HepG2 (cell line): ENCODE data around the gene PEX11B. TPM values are rescaled to one million over a fixed set of nuclear protein-coding genes. Genes with fewer than 3 reads are reported as not detected.

Source experiments
- HOXA5 ChIP-seq: sonication (generic); formaldehyde crosslinking; IDR thresholded peaks from 2 replicates; pipeline ENCODE4 v1.4.0; 2020; ENCODE audit warnings: missing genetic modification reagents
- PCBP1 ChIP-seq: fragments of 200-400 bp; formaldehyde crosslinking; IDR thresholded peaks from 2 replicates; pipeline ENCODE4 v1.6.1; 2017; ENCODE audit warnings: mild to moderate bottlenecking, low read depth, low read length, borderline replicate concordance
- SMAD1 ChIP-seq: sonication (generic); formaldehyde crosslinking; IDR thresholded peaks from 2 replicates; pipeline ENCODE4 v1.4.0; 2020; ENCODE audit warnings: missing genetic modification reagents, low read depth, mild to moderate bottlenecking, borderline replicate concordance
- SRY ChIP-seq: sonication (generic); formaldehyde crosslinking; IDR thresholded peaks from 2 replicates; pipeline ENCODE4 v1.8.0; 2022; ENCODE audit warnings: mild to moderate bottlenecking, missing genetic modification reagents
- TCF7L2 ChIP-seq: IDR thresholded peaks from 2 replicates; pipeline ENCODE4 v1.6.1; 2011; ENCODE audit warnings: mild to moderate bottlenecking, low read depth, low read length, moderate library complexity
- ZNF430 ChIP-seq: sonication (generic); formaldehyde crosslinking; IDR thresholded peaks from 2 replicates; pipeline ENCODE4 v1.9.0; 2021; ENCODE audit warnings: mild to moderate bottlenecking, missing genetic modification reagents
- ZNF589 ChIP-seq: sonication (generic); formaldehyde crosslinking; conservative IDR thresholded peaks from 2 replicates; pipeline ENCODE4 v1.8.0; 2022; ENCODE audit warnings: mild to moderate bottlenecking, moderate library complexity, missing genetic modification reagents
- ZNF720 ChIP-seq: sonication (generic); formaldehyde crosslinking; IDR thresholded peaks from 2 replicates; pipeline ENCODE4 v1.4.0; 2020; ENCODE audit warnings: missing genetic modification reagents
- ZNF788 ChIP-seq: sonication (generic); formaldehyde crosslinking; IDR thresholded peaks from 2 replicates; pipeline ENCODE4 v1.5.0; 2020; ENCODE audit warnings: mild to moderate bottlenecking, missing genetic modification reagents, borderline replicate concordance
- ZNF816 ChIP-seq: sonication (generic); formaldehyde crosslinking; IDR thresholded peaks from 2 replicates; pipeline ENCODE4 v1.8.0; 2022; ENCODE audit warnings: missing genetic modification reagents, mild to moderate bottlenecking, borderline replicate concordance
- polyA plus RNA-seq, 8 experiments: library from polyadenylated mRNA; depleted of rRNA in 3 of 8; stranded (reverse) in 7 of 8; unstranded in 1 of 8; fragments of >200 nt; fragmentation: Illumina TruSeq in 4 of 8; extraction: Trizol in 4 of 8; gene quantifications; 2 replicates each; pipeline versions ENCODE4 v1.2.1 to v1.2.3, GENCODE V29; 2011 to 2016; ENCODE audit warnings: low read depth in 4 of 8, missing spikeins in 1 of 8, mixed read lengths in 1 of 8; ENCODE audit not compliant: insufficient read depth in 1 of 8
- total RNA-seq, 5 experiments: library from RNA; depleted of rRNA; stranded (reverse); fragments of >200 nt; fragmentation: Illumina TruSeq; extraction: Trizol; gene quantifications; 2 replicates each; pipeline ENCODE4 v1.2.3, GENCODE V29; 2016; ENCODE audit warnings: low read depth in 1 of 5
- TF ChIP-seq, protein P1 (sequence below): sonication (generic); formaldehyde crosslinking; IDR thresholded peaks from 2 replicates; pipeline ENCODE4 v1.4.0; 2020; ENCODE audit warnings: missing genetic modification reagents; ENCODE audit errors: not compliant biosample characterization
- TF ChIP-seq, protein P2 (sequence below): sonication (generic); formaldehyde crosslinking; IDR thresholded peaks from 2 replicates; pipeline ENCODE4 v1.5.0; 2020; ENCODE audit warnings: mild to moderate bottlenecking, missing genetic modification reagents
- TF ChIP-seq, protein P3 (sequence below): sonication (generic); formaldehyde crosslinking; IDR thresholded peaks from 2 replicates; pipeline ENCODE4 v1.4.0; 2020; ENCODE audit warnings: missing genetic modification reagents, borderline replicate concordance
- TF ChIP-seq, protein P4 (sequence below): sonication (generic); formaldehyde crosslinking; IDR thresholded peaks from 2 replicates; pipeline ENCODE4 v1.4.0; 2020; ENCODE audit warnings: mild to moderate bottlenecking, low read depth, missing genetic modification reagents
- TF ChIP-seq, protein P5 (sequence below): fragments of 450-650 bp; IDR thresholded peaks from 2 replicates; pipeline ENCODE4 v1.6.1; 2017; ENCODE audit warnings: mild to moderate bottlenecking

The PEX11B gene
- total and polyA plus RNA-seq, 2 of the 13 experiments (the other 11 are each of a cell fraction or from before 2014, with no cell fraction given) = 21.6 to 48.4 TPM

DNA sequence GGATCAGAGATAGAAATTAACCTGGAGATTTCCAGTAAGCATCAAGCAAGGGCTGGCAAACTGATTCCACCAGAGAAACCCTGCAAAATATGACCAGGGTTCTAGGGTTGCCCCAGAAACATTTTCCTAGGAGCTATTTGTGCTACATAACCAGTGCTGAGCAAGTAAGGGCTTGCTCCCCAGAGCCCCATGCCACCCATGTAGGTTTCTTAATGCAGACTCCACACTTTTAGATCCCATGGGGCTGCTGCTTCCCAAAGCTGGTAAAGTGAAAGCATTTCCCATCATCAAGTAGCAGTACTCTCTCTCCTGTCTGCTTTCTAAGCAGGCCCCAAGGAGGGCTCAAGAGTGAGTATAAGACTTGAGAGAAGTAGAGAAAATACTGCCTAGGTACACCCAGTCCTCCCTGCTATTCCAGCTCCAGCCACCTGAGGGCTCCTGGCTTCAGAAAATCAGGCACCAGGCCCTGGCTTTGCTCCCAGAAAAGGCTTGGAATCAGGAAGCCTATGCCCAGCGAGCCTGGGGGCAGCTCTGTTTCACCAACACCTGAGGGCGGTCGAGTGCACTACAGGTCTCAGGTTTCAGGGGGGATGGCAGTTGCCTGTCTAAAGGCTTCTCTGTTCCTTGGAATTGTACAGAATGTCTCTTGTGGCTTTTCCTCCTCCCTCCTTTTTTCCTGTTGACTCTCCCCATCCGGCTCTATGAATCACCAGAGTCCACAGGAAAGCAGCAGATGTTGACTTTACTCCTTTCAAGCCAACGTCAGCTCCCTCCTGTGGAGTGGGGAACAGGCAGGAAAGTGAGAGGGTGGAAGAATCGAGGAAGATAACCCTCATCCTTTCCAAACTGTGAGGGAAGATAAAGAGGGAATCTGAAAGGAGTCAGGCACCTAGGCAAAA, 26.7 kb downstream of the PEX11B start (continued):
- TF ChIP-seq, protein P1, sequence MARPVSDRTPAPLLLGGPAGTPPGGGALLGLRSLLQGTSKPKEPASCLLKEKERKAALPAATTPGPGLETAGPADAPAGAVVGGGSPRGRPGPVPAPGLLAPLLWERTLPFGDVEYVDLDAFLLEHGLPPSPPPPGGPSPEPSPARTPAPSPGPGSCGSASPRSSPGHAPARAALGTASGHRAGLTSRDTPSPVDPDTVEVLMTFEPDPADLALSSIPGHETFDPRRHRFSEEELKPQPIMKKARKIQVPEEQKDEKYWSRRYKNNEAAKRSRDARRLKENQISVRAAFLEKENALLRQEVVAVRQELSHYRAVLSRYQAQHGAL (CRISPR knock-in tag) = no peak
- peak; percentile 37; the same call in 1 of the 2 replicates for TF ChIP-seq ZNF816
- TF ChIP-seq TCF7L2 = no peak
- TF ChIP-seq, protein P2, sequence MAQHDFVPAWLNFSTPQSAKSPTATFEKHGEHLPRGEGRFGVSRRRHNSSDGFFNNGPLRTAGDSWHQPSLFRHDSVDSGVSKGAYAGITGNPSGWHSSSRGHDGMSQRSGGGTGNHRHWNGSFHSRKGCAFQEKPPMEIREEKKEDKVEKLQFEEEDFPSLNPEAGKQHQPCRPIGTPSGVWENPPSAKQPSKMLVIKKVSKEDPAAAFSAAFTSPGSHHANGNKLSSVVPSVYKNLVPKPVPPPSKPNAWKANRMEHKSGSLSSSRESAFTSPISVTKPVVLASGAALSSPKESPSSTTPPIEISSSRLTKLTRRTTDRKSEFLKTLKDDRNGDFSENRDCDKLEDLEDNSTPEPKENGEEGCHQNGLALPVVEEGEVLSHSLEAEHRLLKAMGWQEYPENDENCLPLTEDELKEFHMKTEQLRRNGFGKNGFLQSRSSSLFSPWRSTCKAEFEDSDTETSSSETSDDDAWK (CRISPR knock-in tag) = no peak
- TF ChIP-seq PCBP1 = no peak
- no peak for TF ChIP-seq SMAD1
- TF ChIP-seq ZNF720 (CRISPR knock-in tag) = no peak
- TF ChIP-seq ZNF430 (CRISPR knock-in tag) = no peak
- TF ChIP-seq SRY (CRISPR knock-in tag) = no peak; the same call in 1 of the 2 replicates
- TF ChIP-seq ZNF589 = no peak
- TF ChIP-seq, protein P3, sequence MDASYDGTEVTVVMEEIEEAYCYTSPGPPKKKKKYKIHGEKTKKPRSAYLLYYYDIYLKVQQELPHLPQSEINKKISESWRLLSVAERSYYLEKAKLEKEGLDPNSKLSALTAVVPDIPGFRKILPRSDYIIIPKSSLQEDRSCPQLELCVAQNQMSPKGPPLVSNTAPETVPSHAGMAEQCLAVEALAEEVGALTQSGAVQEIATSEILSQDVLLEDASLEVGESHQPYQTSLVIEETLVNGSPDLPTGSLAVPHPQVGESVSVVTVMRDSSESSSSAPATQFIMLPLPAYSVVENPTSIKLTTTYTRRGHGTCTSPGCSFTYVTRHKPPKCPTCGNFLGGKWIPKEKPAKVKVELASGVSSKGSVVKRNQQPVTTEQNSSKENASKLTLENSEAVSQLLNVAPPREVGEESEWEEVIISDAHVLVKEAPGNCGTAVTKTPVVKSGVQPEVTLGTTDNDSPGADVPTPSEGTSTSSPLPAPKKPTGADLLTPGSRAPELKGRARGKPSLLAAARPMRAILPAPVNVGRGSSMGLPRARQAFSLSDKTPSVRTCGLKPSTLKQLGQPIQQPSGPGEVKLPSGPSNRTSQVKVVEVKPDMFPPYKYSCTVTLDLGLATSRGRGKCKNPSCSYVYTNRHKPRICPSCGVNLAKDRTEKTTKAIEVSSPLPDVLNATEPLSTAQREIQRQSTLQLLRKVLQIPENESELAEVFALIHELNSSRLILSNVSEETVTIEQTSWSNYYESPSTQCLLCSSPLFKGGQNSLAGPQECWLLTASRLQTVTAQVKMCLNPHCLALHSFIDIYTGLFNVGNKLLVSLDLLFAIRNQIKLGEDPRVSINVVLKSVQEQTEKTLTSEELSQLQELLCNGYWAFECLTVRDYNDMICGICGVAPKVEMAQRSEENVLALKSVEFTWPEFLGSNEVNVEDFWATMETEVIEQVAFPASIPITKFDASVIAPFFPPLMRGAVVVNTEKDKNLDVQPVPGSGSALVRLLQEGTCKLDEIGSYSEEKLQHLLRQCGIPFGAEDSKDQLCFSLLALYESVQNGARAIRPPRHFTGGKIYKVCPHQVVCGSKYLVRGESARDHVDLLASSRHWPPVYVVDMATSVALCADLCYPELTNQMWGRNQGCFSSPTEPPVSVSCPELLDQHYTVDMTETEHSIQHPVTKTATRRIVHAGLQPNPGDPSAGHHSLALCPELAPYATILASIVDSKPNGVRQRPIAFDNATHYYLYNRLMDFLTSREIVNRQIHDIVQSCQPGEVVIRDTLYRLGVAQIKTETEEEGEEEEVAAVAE = no peak; the same call in 1 of the 2 replicates
- 0 out of 2 replicates have a peak, but pooled peaks have one; percentile 74 for TF ChIP-seq HOXA5 (CRISPR knock-in tag)
- TF ChIP-seq, protein P4, sequence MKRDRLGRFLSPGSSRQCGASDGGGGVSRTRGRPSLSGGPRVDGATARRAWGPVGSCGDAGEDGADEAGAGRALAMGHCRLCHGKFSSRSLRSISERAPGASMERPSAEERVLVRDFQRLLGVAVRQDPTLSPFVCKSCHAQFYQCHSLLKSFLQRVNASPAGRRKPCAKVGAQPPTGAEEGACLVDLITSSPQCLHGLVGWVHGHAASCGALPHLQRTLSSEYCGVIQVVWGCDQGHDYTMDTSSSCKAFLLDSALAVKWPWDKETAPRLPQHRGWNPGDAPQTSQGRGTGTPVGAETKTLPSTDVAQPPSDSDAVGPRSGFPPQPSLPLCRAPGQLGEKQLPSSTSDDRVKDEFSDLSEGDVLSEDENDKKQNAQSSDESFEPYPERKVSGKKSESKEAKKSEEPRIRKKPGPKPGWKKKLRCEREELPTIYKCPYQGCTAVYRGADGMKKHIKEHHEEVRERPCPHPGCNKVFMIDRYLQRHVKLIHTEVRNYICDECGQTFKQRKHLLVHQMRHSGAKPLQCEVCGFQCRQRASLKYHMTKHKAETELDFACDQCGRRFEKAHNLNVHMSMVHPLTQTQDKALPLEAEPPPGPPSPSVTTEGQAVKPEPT (CRISPR knock-in tag) = 0 out of 2 replicates have a peak, but pooled peaks have one; percentile 0
- TF ChIP-seq ZNF788 (CRISPR knock-in tag) = peak; percentile 66; the same call in 1 of the 2 replicates
- TF ChIP-seq, protein P5, sequence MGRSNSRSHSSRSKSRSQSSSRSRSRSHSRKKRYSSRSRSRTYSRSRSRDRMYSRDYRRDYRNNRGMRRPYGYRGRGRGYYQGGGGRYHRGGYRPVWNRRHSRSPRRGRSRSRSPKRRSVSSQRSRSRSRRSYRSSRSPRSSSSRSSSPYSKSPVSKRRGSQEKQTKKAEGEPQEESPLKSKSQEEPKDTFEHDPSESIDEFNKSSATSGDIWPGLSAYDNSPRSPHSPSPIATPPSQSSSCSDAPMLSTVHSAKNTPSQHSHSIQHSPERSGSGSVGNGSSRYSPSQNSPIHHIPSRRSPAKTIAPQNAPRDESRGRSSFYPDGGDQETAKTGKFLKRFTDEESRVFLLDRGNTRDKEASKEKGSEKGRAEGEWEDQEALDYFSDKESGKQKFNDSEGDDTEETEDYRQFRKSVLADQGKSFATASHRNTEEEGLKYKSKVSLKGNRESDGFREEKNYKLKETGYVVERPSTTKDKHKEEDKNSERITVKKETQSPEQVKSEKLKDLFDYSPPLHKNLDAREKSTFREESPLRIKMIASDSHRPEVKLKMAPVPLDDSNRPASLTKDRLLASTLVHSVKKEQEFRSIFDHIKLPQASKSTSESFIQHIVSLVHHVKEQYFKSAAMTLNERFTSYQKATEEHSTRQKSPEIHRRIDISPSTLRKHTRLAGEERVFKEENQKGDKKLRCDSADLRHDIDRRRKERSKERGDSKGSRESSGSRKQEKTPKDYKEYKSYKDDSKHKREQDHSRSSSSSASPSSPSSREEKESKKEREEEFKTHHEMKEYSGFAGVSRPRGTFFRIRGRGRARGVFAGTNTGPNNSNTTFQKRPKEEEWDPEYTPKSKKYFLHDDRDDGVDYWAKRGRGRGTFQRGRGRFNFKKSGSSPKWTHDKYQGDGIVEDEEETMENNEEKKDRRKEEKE = no peak
